ENCODE measurements around the gene MPDZ. TPM values are rescaled to one million over a fixed set of nuclear protein-coding genes. Genes with fewer than 3 reads are reported as not detected.

Gene MPDZ
- total RNA-seq, 4 donors from 2014 or later: 3.2 to 16.6 (median 5.3) TPM

- WGBS, 2 donors: 88 to 95% methylated on average over 4 of the region's 4 CpGs
- H3K4me3 ChIP-seq: no peak overlapping the region
- DNase-seq: no peak
- intact Hi-C loops (cut with DNase I): no loop called here
- no peaks in the 10 kb centered on the region for H3K9me3 ChIP-seq
- TF ChIP-seq POLR2A (IDR thresholded peaks at IDR 0.05) (no peak), CTCF (IDR thresholded peaks at IDR 0.05) (no peak)
- no peak overlapping the region for H3K27ac ChIP-seq
- H3K36me3 ChIP-seq: peaks cover 0 to 21% (median 0%) of the 10 kb centered on the region in 3 donors
- no peaks in the 10 kb centered on the region for H3K27me3 ChIP-seq
- no peaks in the 10 kb centered on the region for H3K4me1 ChIP-seq
These were observed 172.5 kb downstream of the MPDZ start for GRCh38 chr9:13107008-13107407.

GRCh38 chr9:13100914-13101572, 178.4 kb downstream of the MPDZ start:
- no peak for DNase-seq
- Histone ChIP-seq H3K27ac (no peak overlapping the region), H3K36me3 (no peaks in the 10 kb centered on the region), H3K4me3 (no peak overlapping the region), H3K4me1 (no peaks in the 10 kb centered on the region), H3K9me3 (no peaks in the 10 kb centered on the region), H3K27me3 (no peaks in the 10 kb centered on the region)
- intact Hi-C loops (cut with DNase I): no loop called here
- TF ChIP-seq POLR2A (IDR thresholded peaks at IDR 0.05): no peak
- no peak for TF ChIP-seq CTCF (IDR thresholded peaks at IDR 0.05)
- WGBS, 2 donors: 84 to 91% methylated on average over 1 of the region's 1 CpG

GRCh38 chr9:13095056-13095455, 184.4 kb downstream of the MPDZ start:
- no peaks in the 10 kb centered on the region for H3K9me3 ChIP-seq
- no peaks in the 10 kb centered on the region for H3K27me3 ChIP-seq
- intact Hi-C loops (cut with DNase I): no loop called here
- no peak overlapping the region for H3K27ac ChIP-seq
- H3K4me1 ChIP-seq: no peaks in the 10 kb centered on the region
- no peak for TF ChIP-seq POLR2A (IDR thresholded peaks at IDR 0.05)
- TF ChIP-seq CTCF (IDR thresholded peaks at IDR 0.05): no peak
- H3K4me3 ChIP-seq: no peak overlapping the region
- WGBS, 2 donors: 90 to 94% methylated on average over 2 of the region's 2 CpGs
- DNase-seq: no peak
- H3K36me3 ChIP-seq: no peaks in the 10 kb centered on the region

GRCh38 chr9:13090628-13091027, 188.9 kb downstream of the MPDZ start:
- no peak overlapping the region for H3K4me3 ChIP-seq
- H3K27me3 ChIP-seq: no peaks in the 10 kb centered on the region
- no peaks in the 10 kb centered on the region for H3K36me3 ChIP-seq
- 53 to 64% methylated on average over 4 of the region's 4 CpGs for WGBS, 2 donors
- no peaks in the 10 kb centered on the region for H3K9me3 ChIP-seq
- DNase-seq: no peak
- no peaks in the 10 kb centered on the region for H3K4me1 ChIP-seq
- intact Hi-C loops (cut with DNase I): no loop called here
- TF ChIP-seq POLR2A (IDR thresholded peaks at IDR 0.05) (no peak), CTCF (IDR thresholded peaks at IDR 0.05) (no peak)
- H3K27ac ChIP-seq: no peak overlapping the region

- TF ChIP-seq POLR2A (IDR thresholded peaks at IDR 0.05): no peak
- Histone ChIP-seq H3K9me3 (no peaks in the 10 kb centered on the region), H3K4me3 (no peak overlapping the region), H3K36me3 (no peaks in the 10 kb centered on the region), H3K27ac (no peak overlapping the region), H3K4me1 (no peaks in the 10 kb centered on the region), H3K27me3 (no peaks in the 10 kb centered on the region)
- intact Hi-C loops (cut with DNase I): no loop called here
- no peak for DNase-seq
These were observed 189.8 kb downstream of the MPDZ start for GRCh38 chr9:13089666-13090065.
